Measurements from ENCODE around the gene CDC42EP3. TPM values are rescaled to one million over a fixed set of nuclear protein-coding genes. Genes with fewer than 3 reads are reported as not detected.

The CDC42EP3 gene
- total and polyA plus RNA-seq, 8 donors, result 3.5 to 11.9 (median 6.4) TPM

DNA sequence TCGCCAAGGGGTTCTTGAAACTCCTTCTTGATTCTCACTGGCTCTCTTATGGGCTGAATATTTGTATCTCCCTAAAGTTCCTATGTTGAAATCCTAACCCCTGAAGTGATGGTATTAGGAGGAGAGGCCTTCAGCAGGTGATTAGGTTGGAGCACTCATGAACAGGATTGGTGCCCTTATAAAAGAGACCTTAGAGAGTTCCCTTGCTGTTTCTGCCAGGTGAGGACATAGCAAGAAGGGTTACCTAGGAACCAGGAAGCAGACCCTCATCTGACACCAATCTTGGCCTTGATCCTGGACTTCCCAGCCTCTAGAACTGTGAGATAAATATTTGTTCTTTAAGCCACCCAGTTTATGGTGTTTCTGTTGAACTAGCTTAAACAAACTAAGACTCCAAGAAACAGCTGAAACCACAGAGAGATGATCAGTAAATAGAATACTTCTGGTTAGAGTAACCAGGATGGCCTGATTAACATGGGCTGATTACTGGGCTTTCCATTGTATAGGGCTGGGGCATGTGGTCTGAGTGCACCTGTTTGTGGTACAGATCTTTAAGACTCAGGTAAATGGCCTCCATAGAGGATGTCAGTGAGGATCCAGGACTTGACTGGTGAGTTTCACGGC lies 7.7 kb upstream of the CDC42EP3 start:
- TF ChIP-seq CTCF (IDR thresholded peaks at IDR 0.05), result no peak
- intact Hi-C loops (cut with DNase I), result no loop called here
- FAIRE-seq (no peak), ATAC-seq (no peak), DNase-seq (no peak)
- H3K4me1 ChIP-seq, result no peaks in the 10 kb centered on the region
- no peak overlapping the region for H3K4me3 ChIP-seq
- no peaks in the 10 kb centered on the region for H3K36me3 ChIP-seq
- H3K27me3 ChIP-seq, result no peaks in the 10 kb centered on the region
- 31 to 93% methylated on average over 2 of the region's 2 CpGs for WGBS, 2 donors
- no peaks in the 10 kb centered on the region for H3K9me3 ChIP-seq
- no peak overlapping the region for H3K27ac ChIP-seq

DNA sequence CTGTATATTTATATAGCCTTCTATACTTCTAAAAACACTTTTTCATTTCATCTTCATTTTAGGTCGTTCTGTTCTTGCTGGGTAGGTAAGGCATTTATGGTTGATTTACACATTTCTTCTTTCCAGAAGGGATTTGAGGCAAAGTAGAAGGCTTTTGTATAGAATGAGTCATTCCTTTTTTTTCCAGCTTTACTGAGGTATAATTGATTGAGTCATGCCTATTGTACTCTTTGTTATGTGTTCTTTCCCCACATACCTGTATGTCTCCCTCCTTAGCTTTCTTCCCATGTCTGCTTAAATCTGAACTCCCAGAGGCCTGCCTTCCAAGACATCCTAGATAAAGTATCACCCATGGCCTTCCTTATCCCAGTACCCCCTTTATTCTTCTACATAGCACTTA lies 4.8 kb upstream of the CDC42EP3 start:
- 41 to 45% methylated on average over 1 of the region's 1 CpG for WGBS, 2 donors
- FAIRE-seq, result no peak

GRCh38 chr2:37674946-37675345 lies 3.5 kb upstream of the CDC42EP3 start:
- Histone ChIP-seq H3K27ac (no peak overlapping the region), H3K36me3 (no peaks in the 10 kb centered on the region), H3K4me3 (no peak overlapping the region), H3K27me3 (no peaks in the 10 kb centered on the region), H3K4me1 (peaks cover 0 to 7% (median 6%) of the 10 kb centered on the region in 3 donors), H3K9me3 (no peaks in the 10 kb centered on the region)
- ATAC-seq, result no peak
- no peak for TF ChIP-seq CTCF (IDR thresholded peaks at IDR 0.05)
- no peak for DNase-seq
- intact Hi-C loops (cut with DNase I), result no loop called here
- WGBS, 2 donors, result 87 to 93% methylated on average over 2 of the region's 2 CpGs
- no peak for FAIRE-seq

More for the DNA sequence above, 4.8 kb upstream of the CDC42EP3 start:
- Histone ChIP-seq H3K27ac (no peak overlapping the region), H3K36me3 (no peaks in the 10 kb centered on the region), H3K4me3 (no peak overlapping the region), H3K9me3 (no peaks in the 10 kb centered on the region), H3K27me3 (no peaks in the 10 kb centered on the region), H3K4me1 (no peaks in the 10 kb centered on the region)
- TF ChIP-seq CTCF (IDR thresholded peaks at IDR 0.05), result no peak
- ATAC-seq (no peak), DNase-seq (no peak)
- intact Hi-C loops (cut with DNase I), result no loop called here

- Histone ChIP-seq H3K9me3 (no peaks in the 10 kb centered on the region), H3K27ac (peak overlapping the region; percentile 74 to 91 (median 82)), H3K4me3 (peak overlapping the region; percentile 54 to 96 (median 89)), H3K27me3 (no peaks in the 10 kb centered on the region), H3K4me1 (peaks cover 0 to 16% (median 12%) of the 10 kb centered on the region in 3 donors), H3K36me3 (no peaks in the 10 kb centered on the region)
- DNase-seq, result no peak
- 2 to 3% methylated on average over 7 of the region's 7 CpGs for WGBS, 2 donors
- ATAC-seq, result no peak
- FAIRE-seq, result no peak
- no peak for TF ChIP-seq CTCF (IDR thresholded peaks at IDR 0.05)
- intact Hi-C loops (cut with DNase I), result no loop called here
Measured at GRCh38 chr2:37672870-37673184, 1.4 kb upstream of the CDC42EP3 start.

DNA sequence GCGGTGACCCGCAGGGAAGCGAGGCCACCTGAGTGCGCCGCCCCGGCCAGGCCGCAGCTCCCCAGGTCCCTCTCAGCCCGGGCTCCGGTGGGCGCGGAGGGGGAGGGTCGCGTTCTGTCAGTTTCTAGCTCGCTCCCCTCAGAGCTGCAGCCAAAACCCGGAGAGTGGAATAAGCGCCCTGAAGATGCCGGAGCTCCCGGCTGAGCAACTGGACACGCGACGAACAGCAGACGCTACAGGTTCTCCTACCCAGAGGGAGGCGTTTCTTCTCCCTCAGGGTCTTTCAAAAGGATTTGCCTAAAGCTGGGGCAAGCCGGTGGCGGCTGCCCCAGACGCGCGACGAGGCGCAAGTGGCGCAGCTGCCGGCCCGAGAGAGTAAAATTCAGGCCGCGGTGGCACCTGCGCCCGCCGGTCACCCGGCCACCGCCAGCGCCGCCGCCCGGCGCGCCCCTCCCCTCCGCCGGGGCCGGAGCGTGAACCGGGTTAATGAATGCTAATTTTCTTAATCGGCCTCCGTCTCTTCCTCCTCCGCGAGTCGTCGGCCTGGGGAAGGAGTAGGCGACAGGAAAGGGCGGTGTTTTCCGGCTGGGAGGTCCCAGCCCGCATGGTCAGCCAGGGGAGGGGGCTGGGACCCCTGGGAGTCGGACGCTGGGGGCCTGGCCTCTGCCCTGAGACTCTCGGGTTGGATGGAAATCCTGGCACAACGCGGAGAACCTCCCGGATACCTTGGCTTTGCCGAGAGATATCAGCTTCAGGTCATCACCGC lies 845 bp upstream of the CDC42EP3 start:
- Histone ChIP-seq H3K36me3 (no peaks in the 10 kb centered on the region), H3K4me1 (peaks cover 0 to 17% (median 16%) of the 10 kb centered on the region in 3 donors), H3K27ac (peak overlapping the region; percentile 74 to 91 (median 82)), H3K4me3 (peak overlapping the region; percentile 54 to 96 (median 89)), H3K9me3 (no peaks in the 10 kb centered on the region), H3K27me3 (no peaks in the 10 kb centered on the region)
- TF ChIP-seq CTCF (IDR thresholded peaks at IDR 0.05), result no peak
- intact Hi-C loops (cut with DNase I), result no loop called here
- peak; percentile 71 to 82 (median 78) for ATAC-seq
- peak; percentile 74 to 86 (median 83) for DNase-seq
- FAIRE-seq, result no peak
- WGBS, 2 donors, result 0% methylated on average over 58 to 69 of the region's 69 CpGs

Measured in pancreas (tissue), 10 donors.